HepG2 (cell line): ENCODE results near the gene SBK2. TPM values are rescaled to one million over a fixed set of nuclear protein-coding genes. Genes with fewer than 3 reads are reported as not detected.

Experiments
- ATAC-seq: fragments of 200-7000 bp; cut with Tn5 transposase; 3 replicates; pipeline ENCODE4 v1.9.1; 2020; ENCODE audit warnings: mild to moderate bottlenecking, moderate library complexity
- BruUV-seq: library from RNA; stranded (reverse); fragments of 400-500 nt; replicated peaks from 2 replicates; lab custom pipeline; 2021; lab: Mats Ljungman, UMichigan
- CTCF ChIA-PET: fragments of 300-600 bp; formaldehyde crosslinking; extraction: SDS; loops from one replicate; lab custom pipeline; 2021; ENCODE audit warnings: low total read pairs, inconsistent platforms, low intra/inter-chr PET ratio; lab: Yijun Ruan, JAX
- POLR2A ChIA-PET: fragments of 350-600 bp; sonication (Branson Sonifier 250); formaldehyde crosslinking; loops from one replicate; lab custom pipeline; 2020; ENCODE audit warnings: antibody characterized with exemption, inconsistent platforms; lab: Yijun Ruan, JAX
- DNase-seq: peaks from one replicate; pipeline ENCODE4 v3.0.0-alpha.2; 2015; ENCODE audit warnings: low spot score
- FAIRE-seq: peaks from 3 replicates; lab custom pipeline; 2011; peaks lifted over from hg19 to GRCh38; lab: Jason Lieb, UNC
- H2AFZ ChIP-seq: one replicate; pipeline ENCODE4 v1.6.1; 2011; ENCODE audit warnings: low read length, inconsistent platforms
- H3K27ac ChIP-seq: fragments of 300-600 bp; 3 replicates; pipeline ENCODE4 v1.8.0; 2011; ENCODE audit warnings: mixed run types, mild to moderate bottlenecking, mixed read lengths, low read length, inconsistent platforms; ENCODE audit not compliant: insufficient read depth; ENCODE audit errors: extremely low read length
- H3K27me3 ChIP-seq, 2 experiments: fragments of 200-600 bp in 1 of 2; 2 replicates in 1 of 2; 3 replicates in 1 of 2; pipeline versions ENCODE4 v1.6.0 to v1.8.0; 2011; ENCODE audit warnings: low read length in 2 of 2, mild to moderate bottlenecking in 2 of 2, moderate library complexity in 2 of 2, inconsistent platforms in 1 of 2; ENCODE audit not compliant: insufficient read depth in 2 of 2, control insufficient read depth in 1 of 2
- H3K36me3 ChIP-seq, 2 experiments: fragments of 200-600 bp in 1 of 2; replicated peaks in 1 of 2; 2 replicates in 1 of 2; 3 replicates in 1 of 2; pipeline versions ENCODE4 v1.5.1 to v1.8.0; 2011; ENCODE audit warnings: low read length in 2 of 2, inconsistent platforms in 1 of 2; ENCODE audit not compliant: insufficient read depth in 2 of 2, control insufficient read depth in 1 of 2
- H3K4me1 ChIP-seq: 2 replicates; pipeline ENCODE4 v1.5.1; 2012; ENCODE audit warnings: low read length, inconsistent platforms; ENCODE audit not compliant: insufficient read depth
- H3K4me2 ChIP-seq: 2 replicates; pipeline ENCODE4 v1.6.0; 2011; ENCODE audit warnings: low read depth, low read length, inconsistent platforms
- H3K4me3 ChIP-seq, 3 experiments: fragments of 200-600 bp in 1 of 3; sonication (generic), shearing (Covaris generic) in 1 of 3; replicated peaks in 1 of 3; 2 replicates each; pipeline ENCODE4 v1.5.1; 2011 to 2016; ENCODE audit warnings: low read length in 3 of 3, inconsistent platforms in 2 of 3, low read depth in 2 of 3, mild to moderate bottlenecking in 2 of 3, control low read depth in 1 of 3, mixed read lengths in 1 of 3; ENCODE audit not compliant: insufficient read depth in 1 of 3
- H3K79me2 ChIP-seq: one replicate; pipeline ENCODE4 v1.6.1; 2011; ENCODE audit warnings: low read length, inconsistent platforms; ENCODE audit not compliant: insufficient read depth
- H3K9ac ChIP-seq: 2 replicates; pipeline ENCODE4 v1.6.0; 2011; ENCODE audit warnings: mild to moderate bottlenecking, low read depth, low read length, inconsistent platforms; ENCODE audit not compliant: insufficient read depth
- H3K9me3 ChIP-seq: 2 replicates; pipeline ENCODE4 v1.5.1; 2012; ENCODE audit warnings: mild to moderate bottlenecking, low read length
- H4K20me1 ChIP-seq: 2 replicates; pipeline ENCODE4 v1.6.0; 2011; ENCODE audit warnings: inconsistent platforms, mild to moderate bottlenecking, low read length, moderate library complexity; ENCODE audit not compliant: insufficient read depth
- ARID3A ChIP-seq: IDR thresholded peaks from 2 replicates; pipeline ENCODE4 v1.6.1; 2012; ENCODE audit warnings: low read depth, low read length, improper control_type of control experiment
- BATF2 ChIP-seq: sonication (generic); formaldehyde crosslinking; IDR thresholded peaks from 2 replicates; pipeline ENCODE4 v1.8.0; 2022; ENCODE audit warnings: mild to moderate bottlenecking, missing genetic modification reagents, moderate library complexity
- E2F1 ChIP-seq: sonication (generic); formaldehyde crosslinking; IDR thresholded peaks from 2 replicates; pipeline ENCODE4 v1.5.0; 2020; ENCODE audit warnings: missing genetic modification reagents
- MIER2 ChIP-seq: IDR thresholded peaks from 2 replicates; pipeline ENCODE4 v1.6.1; 2016; ENCODE audit warnings: missing biosample characterization, missing genetic modification reagents
- POLR2AphosphoS2 ChIP-seq: IDR thresholded peaks from 2 replicates; pipeline ENCODE4 v1.6.1; 2011; ENCODE audit warnings: low read depth, low read length, improper control_type of control experiment
- PREB ChIP-seq: sonication (generic); formaldehyde crosslinking; IDR thresholded peaks from 2 replicates; pipeline ENCODE4 v1.4.0; 2020; ENCODE audit warnings: missing genetic modification reagents
- RBFOX2 ChIP-seq: fragments of 200-400 bp; formaldehyde crosslinking; IDR thresholded peaks from 2 replicates; pipeline ENCODE4 v1.6.1; 2017; ENCODE audit warnings: low read depth, mild to moderate bottlenecking, low read length
- RCOR2 ChIP-seq: IDR thresholded peaks from 2 replicates; pipeline ENCODE4 v1.6.1; 2016; ENCODE audit warnings: missing biosample characterization, missing genetic modification reagents
- ZFP90 ChIP-seq: sonication (generic); formaldehyde crosslinking; IDR thresholded peaks from 2 replicates; pipeline ENCODE4 v1.8.0; 2022; ENCODE audit warnings: missing genetic modification reagents, mild to moderate bottlenecking, inconsistent platforms, borderline replicate concordance
- ZNF350 ChIP-seq: sonication (generic); formaldehyde crosslinking; IDR thresholded peaks from 2 replicates; pipeline ENCODE4 v1.4.0; 2020; ENCODE audit warnings: mild to moderate bottlenecking, low read depth, missing genetic modification reagents, borderline replicate concordance
- ZNF549 ChIP-seq: sonication (generic); formaldehyde crosslinking; IDR thresholded peaks from 2 replicates; pipeline ENCODE4 v1.5.0; 2020; ENCODE audit warnings: missing genetic modification reagents
- ZNF616 ChIP-seq: sonication (generic); formaldehyde crosslinking; IDR thresholded peaks from 2 replicates; pipeline ENCODE4 v1.5.0; 2020; ENCODE audit warnings: low read depth, mild to moderate bottlenecking, missing genetic modification reagents
- ZSCAN31 ChIP-seq: sonication (generic); formaldehyde crosslinking; IDR thresholded peaks from 2 replicates; pipeline ENCODE4 v1.5.0; 2020; ENCODE audit warnings: low read depth, mild to moderate bottlenecking, missing genetic modification reagents
- WGBS: methylation state at CpG from one replicate; pipeline ENCODE4 v1.1.6; 2017; ENCODE audit warnings: low lambda C conversion rate; 5-methylcytosine and 5-hydroxymethylcytosine counted together
- in situ Hi-C: cut with HindIII; loops from 2 replicates; pipeline ENCODE4 v1.10.0; 2017; ENCODE audit warnings: low pct_unique_long_range_greater_than_20kb; ENCODE audit not compliant: extremely low pct_ligation_motif_present
- intact Hi-C: fragments of 100-400 bp; cut with micrococcal nuclease; formaldehyde crosslinking; loops from one replicate; pipeline ENCODE4 v1.10.0; 2022; ENCODE audit not compliant: unreplicated experiment
- polyA plus RNA-seq, 8 experiments: library from polyadenylated mRNA; depleted of rRNA in 3 of 8; stranded (reverse) in 7 of 8; unstranded in 1 of 8; fragments of >200 nt; fragmentation: Illumina TruSeq in 4 of 8; extraction: Trizol in 4 of 8; gene quantifications; 2 replicates each; pipeline versions ENCODE4 v1.2.1 to v1.2.3, GENCODE V29; 2011 to 2016; ENCODE audit warnings: low read depth in 4 of 8, missing spikeins in 1 of 8, mixed read lengths in 1 of 8; ENCODE audit not compliant: insufficient read depth in 1 of 8
- total RNA-seq, 5 experiments: library from RNA; depleted of rRNA; stranded (reverse); fragments of >200 nt; fragmentation: Illumina TruSeq; extraction: Trizol; gene quantifications; 2 replicates each; pipeline ENCODE4 v1.2.3, GENCODE V29; 2016; ENCODE audit warnings: low read depth in 1 of 5

The SBK2 gene
- total and polyA plus RNA-seq, 2 of the 13 experiments (the other 11 are each of a cell fraction or from before 2014, with no cell fraction given): 0.24 TPM; not detected in 1

- no peaks in the 10 kb centered on the region for H3K9me3 ChIP-seq
- TF ChIP-seq ZSCAN31 (CRISPR knock-in tag) (no peak), RCOR2 (no peak), PREB (CRISPR knock-in tag) (no peak), ARID3A (no peak), E2F1 (CRISPR knock-in tag) (no peak), ZNF616 (CRISPR knock-in tag) (no peak), BATF2 (CRISPR knock-in tag) (no peak), MIER2 (no peak), ZFP90 (CRISPR knock-in tag) (no peak), POLR2AphosphoS2 (no peak), ZNF549 (CRISPR knock-in tag) (no peak), RBFOX2 (no peak), ZNF350 (no peak)
- TF ChIP-seq, all 625 proteins: peak for 0
- H3K4me2 ChIP-seq: no peak overlapping the region
- H4K20me1 ChIP-seq: no peaks in the 10 kb centered on the region
- H3K79me2 ChIP-seq: no peaks in the 10 kb centered on the region
- ATAC-seq (no peak), DNase-seq (no peak), FAIRE-seq (no peak)
- WGBS: 8% methylated on average over 4 of the region's 21 CpGs
- CTCF ChIA-PET: no interaction called here
- H3K27me3 ChIP-seq: peaks cover 16 to 52% of the 10 kb centered on the region in 2 experiments
- H3K9ac ChIP-seq: no peak overlapping the region
- no peak overlapping the region for H3K4me3 ChIP-seq
- H2AFZ ChIP-seq: no peak overlapping the region
- no peak overlapping the region for H3K27ac ChIP-seq
- intact Hi-C loops: no loop called here
- H3K4me1 ChIP-seq: peaks cover 33% of the 10 kb centered on the region
- POLR2A ChIA-PET: no interaction called here
- no peaks in the 10 kb centered on the region for H3K36me3 ChIP-seq
- BruUV-seq: no TSS peak
- in situ Hi-C loops: no loop called here
Measured at GRCh38 chr19:55489711-55490477, 47.0 kb downstream of the SBK2 start.
